Lower lobe of right lung (tissue), 2 donors: ENCODE data around the gene CTNND2. TPM values are rescaled to one million over a fixed set of nuclear protein-coding genes. Genes with fewer than 3 reads are reported as not detected.

Experiments used
- ATAC-seq, 2 donors: fragments of 200-7000 bp; cut with Tn5 transposase; one replicate each; pipeline ENCODE4 v1.9.1; 2020 to 2022; ENCODE audit warnings: mild to moderate bottlenecking in 2 of 2, moderate library complexity in 2 of 2
- DNase-seq: peaks from one replicate; pipeline ENCODE4 v3.0.0-alpha.2; 2020
- H3K27ac ChIP-seq: fragments of 200-600 bp; one replicate; pipeline ENCODE4 v1.8.0; 2022
- H3K27me3 ChIP-seq: fragments of 200-600 bp; one replicate; pipeline ENCODE4 v1.8.0; 2022; ENCODE audit warnings: low read depth
- H3K36me3 ChIP-seq: fragments of 200-600 bp; one replicate; pipeline ENCODE4 v1.8.0; 2022; ENCODE audit warnings: mild to moderate bottlenecking
- H3K4me1 ChIP-seq: fragments of 200-600 bp; one replicate; pipeline ENCODE4 v1.8.0; 2022
- H3K4me3 ChIP-seq: fragments of 200-600 bp; one replicate; pipeline ENCODE4 v1.8.0; 2022; ENCODE audit warnings: mild to moderate bottlenecking
- H3K9me3 ChIP-seq: fragments of 200-600 bp; one replicate; pipeline ENCODE4 v1.8.0; 2022
- intact Hi-C: fragments of 100-400 bp; cut with DNase I; formaldehyde crosslinking; loops from one replicate; pipeline ENCODE4 v1.11.0; 2022
- total RNA-seq: library from RNA; stranded (reverse); fragmentation: NEBNext Ultra II Directional; extraction: Animal tissue kit (Norgen Biotek cat#: 25700); gene quantifications from one replicate; pipeline ENCODE4 v1.2.1, GENCODE V29; 2021
- TF ChIP-seq, protein P1 (sequence below): fragments of 200-600 bp; IDR thresholded peaks from one replicate; pipeline ENCODE4 v1.8.0; 2022; ENCODE audit warnings: antibody characterized with exemption, mild to moderate bottlenecking
- donor health status: DM: no; HTN: yes; CAD: no; lungs with severe emphysema.

Gene CTNND2
- total RNA-seq, 1 donor from 2014 or later, result 6.0 TPM

DNA sequence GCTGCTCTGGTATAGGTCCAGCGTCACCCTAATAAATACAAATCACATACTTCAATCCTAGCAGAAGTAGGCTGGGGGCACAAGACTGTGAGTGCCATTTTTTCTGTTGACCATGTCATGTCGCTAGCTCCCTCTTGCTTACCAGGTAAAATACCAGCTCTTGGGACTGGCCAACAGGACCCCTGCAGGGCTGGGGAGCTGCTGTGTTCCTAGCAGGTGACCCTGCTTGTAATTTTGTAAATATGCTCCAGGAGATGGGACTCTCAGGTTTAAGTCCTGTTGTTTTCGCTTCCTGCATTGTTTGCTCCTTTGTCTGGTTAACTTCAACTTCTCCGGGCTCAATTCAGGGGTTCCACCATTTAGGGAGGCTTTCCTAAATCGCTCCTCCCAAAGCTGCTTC, 856.6 kb downstream of the CTNND2 start:
- intact Hi-C loops, result no loop called here
- TF ChIP-seq, protein P1, sequence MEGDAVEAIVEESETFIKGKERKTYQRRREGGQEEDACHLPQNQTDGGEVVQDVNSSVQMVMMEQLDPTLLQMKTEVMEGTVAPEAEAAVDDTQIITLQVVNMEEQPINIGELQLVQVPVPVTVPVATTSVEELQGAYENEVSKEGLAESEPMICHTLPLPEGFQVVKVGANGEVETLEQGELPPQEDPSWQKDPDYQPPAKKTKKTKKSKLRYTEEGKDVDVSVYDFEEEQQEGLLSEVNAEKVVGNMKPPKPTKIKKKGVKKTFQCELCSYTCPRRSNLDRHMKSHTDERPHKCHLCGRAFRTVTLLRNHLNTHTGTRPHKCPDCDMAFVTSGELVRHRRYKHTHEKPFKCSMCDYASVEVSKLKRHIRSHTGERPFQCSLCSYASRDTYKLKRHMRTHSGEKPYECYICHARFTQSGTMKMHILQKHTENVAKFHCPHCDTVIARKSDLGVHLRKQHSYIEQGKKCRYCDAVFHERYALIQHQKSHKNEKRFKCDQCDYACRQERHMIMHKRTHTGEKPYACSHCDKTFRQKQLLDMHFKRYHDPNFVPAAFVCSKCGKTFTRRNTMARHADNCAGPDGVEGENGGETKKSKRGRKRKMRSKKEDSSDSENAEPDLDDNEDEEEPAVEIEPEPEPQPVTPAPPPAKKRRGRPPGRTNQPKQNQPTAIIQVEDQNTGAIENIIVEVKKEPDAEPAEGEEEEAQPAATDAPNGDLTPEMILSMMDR, result no peak
- Histone ChIP-seq H3K27me3 (no peaks in the 10 kb centered on the region), H3K4me3 (no peak overlapping the region), H3K4me1 (no peaks in the 10 kb centered on the region), H3K27ac (no peak overlapping the region), H3K36me3 (no peaks in the 10 kb centered on the region), H3K9me3 (no peaks in the 10 kb centered on the region)
- DNase-seq (no peak), ATAC-seq (no peak)

DNA sequence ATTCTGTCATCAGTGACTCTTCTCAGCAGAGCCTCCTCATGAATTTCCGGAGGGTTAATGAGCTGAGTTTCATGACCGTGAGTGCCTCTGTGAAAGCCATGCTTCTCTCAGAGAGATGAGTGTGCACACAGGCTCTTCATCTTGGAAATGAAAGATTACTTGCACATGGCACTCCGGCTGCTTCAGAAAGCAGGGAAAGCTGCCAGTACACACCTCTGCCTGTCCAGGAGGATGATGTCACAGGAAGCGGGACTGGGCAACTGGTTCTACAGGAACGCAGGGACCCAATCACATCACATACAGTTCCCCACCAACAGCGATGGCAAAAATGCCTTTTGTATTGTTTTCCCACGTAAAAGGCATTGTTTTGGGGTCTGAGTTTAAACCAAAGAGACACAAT, 857.2 kb downstream of the CTNND2 start:
- Histone ChIP-seq H3K27ac (no peak overlapping the region), H3K4me3 (no peak overlapping the region), H3K27me3 (no peaks in the 10 kb centered on the region), H3K4me1 (no peaks in the 10 kb centered on the region), H3K9me3 (no peaks in the 10 kb centered on the region), H3K36me3 (no peaks in the 10 kb centered on the region)
- intact Hi-C loops, result no loop called here
- no peak for ATAC-seq
- TF ChIP-seq, protein P1, result no peak
- DNase-seq, result no peak

DNA sequence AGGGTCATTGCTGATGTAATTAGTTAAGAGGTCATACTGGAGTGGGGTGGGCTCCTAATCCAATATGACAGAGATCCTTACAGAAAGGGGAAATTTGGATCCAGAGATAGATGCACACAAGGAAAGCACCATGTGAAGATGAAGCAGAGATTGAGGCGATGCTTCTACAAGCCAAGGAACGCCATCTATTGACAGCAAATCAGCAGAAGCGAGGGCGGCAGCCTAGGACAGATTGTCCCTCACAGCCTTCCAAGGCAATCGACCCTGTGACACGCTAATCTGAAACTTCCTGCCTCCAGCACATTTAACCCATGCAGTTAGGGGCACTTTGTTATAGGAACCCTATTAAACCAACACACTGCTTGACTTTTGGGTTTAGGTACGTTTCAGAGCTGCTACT, 858.1 kb downstream of the CTNND2 start:
- TF ChIP-seq, protein P1, result no peak
- ATAC-seq (no peak), DNase-seq (no peak)
- intact Hi-C loops, result no loop called here
- no peaks in the 10 kb centered on the region for H3K27me3 ChIP-seq
- no peaks in the 10 kb centered on the region for H3K4me1 ChIP-seq
- H3K4me3 ChIP-seq, result no peak overlapping the region
- no peaks in the 10 kb centered on the region for H3K9me3 ChIP-seq
- no peaks in the 10 kb centered on the region for H3K36me3 ChIP-seq
- no peak overlapping the region for H3K27ac ChIP-seq

DNA sequence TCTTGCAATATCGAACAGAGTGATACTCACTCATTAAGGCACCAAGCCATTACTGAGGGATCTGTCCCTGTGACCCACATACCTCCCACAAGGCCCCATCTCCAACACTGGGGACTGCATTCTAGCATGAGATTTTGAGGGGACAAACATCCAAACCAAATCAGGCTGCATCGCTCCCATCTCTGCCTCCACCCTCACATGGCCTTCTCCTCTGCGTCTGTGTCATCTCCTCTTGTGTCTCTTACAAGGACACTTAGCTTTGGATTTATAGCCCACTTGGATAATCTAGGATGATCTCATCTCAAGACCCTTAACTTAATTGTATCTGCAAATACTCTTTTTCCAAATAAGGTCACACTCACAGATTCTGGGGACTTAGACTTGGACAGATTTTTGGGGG, 858.8 kb downstream of the CTNND2 start:
- ATAC-seq (no peak), DNase-seq (no peak)
- Histone ChIP-seq H3K27ac (no peak overlapping the region), H3K27me3 (no peaks in the 10 kb centered on the region), H3K4me1 (no peaks in the 10 kb centered on the region), H3K36me3 (no peaks in the 10 kb centered on the region), H3K4me3 (no peak overlapping the region), H3K9me3 (no peaks in the 10 kb centered on the region)
- intact Hi-C loops, result no loop called here
- TF ChIP-seq, protein P1, result no peak

DNA sequence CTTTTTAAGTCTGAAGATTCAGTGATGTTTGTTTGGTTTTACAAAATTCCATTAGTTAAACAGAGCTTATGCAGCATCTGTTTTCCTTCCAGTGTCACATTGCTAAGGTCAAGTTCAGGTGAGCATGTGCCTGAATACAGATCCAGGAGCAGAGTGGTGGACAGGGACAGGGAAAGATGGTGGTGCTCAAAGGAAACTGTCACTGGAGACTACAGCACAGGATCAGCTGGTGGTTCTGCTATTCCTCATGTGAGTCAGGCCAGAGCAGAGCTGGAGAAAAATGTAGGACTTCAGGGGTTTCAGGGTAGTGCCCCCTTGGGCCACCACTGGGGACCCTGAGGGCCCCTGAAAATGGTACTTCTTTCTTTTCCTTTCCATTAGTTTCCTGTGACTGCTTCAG, 859.7 kb downstream of the CTNND2 start:
- TF ChIP-seq, protein P1, result no peak
- Histone ChIP-seq H3K4me3 (no peak overlapping the region), H3K36me3 (no peaks in the 10 kb centered on the region), H3K27me3 (no peaks in the 10 kb centered on the region), H3K9me3 (no peaks in the 10 kb centered on the region), H3K27ac (no peak overlapping the region), H3K4me1 (no peaks in the 10 kb centered on the region)
- intact Hi-C loops, result no loop called here
- DNase-seq (no peak), ATAC-seq (no peak)

DNA sequence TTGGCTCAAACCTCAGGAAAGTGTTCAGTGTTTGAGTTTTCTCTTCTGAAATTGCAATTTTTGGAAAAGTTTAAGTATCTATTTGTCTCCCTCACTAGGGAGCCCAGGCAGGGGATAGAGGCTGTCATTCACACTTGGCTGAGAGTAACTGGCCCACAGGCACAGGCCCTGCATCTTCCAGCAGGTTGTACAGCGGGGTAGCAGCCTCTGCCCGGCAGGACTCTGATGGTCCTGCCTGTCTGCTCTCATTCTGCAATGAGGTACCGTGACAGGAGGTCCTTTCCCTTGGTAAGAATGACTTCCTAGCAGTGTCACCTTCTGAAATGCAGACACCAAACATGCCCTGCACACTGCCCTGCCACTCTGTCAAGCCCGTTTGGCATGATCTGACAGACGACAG, 860.4 kb downstream of the CTNND2 start:
- Histone ChIP-seq H3K4me3 (no peak overlapping the region), H3K4me1 (no peaks in the 10 kb centered on the region), H3K27me3 (no peaks in the 10 kb centered on the region), H3K27ac (no peak overlapping the region), H3K36me3 (no peaks in the 10 kb centered on the region), H3K9me3 (no peaks in the 10 kb centered on the region)
- ATAC-seq, result no peak
- DNase-seq, result no peak
- intact Hi-C loops, result no loop called here
- TF ChIP-seq, protein P1, result no peak
